HS-5 (cell line): Measurements from ENCODE around the gene ASTL.

Experiments
- DNase-seq: peaks from one replicate; pipeline ENCODE4 v3.0.0-alpha.2; 2012; ENCODE audit warnings: low read depth

The ASTL gene

DNA sequence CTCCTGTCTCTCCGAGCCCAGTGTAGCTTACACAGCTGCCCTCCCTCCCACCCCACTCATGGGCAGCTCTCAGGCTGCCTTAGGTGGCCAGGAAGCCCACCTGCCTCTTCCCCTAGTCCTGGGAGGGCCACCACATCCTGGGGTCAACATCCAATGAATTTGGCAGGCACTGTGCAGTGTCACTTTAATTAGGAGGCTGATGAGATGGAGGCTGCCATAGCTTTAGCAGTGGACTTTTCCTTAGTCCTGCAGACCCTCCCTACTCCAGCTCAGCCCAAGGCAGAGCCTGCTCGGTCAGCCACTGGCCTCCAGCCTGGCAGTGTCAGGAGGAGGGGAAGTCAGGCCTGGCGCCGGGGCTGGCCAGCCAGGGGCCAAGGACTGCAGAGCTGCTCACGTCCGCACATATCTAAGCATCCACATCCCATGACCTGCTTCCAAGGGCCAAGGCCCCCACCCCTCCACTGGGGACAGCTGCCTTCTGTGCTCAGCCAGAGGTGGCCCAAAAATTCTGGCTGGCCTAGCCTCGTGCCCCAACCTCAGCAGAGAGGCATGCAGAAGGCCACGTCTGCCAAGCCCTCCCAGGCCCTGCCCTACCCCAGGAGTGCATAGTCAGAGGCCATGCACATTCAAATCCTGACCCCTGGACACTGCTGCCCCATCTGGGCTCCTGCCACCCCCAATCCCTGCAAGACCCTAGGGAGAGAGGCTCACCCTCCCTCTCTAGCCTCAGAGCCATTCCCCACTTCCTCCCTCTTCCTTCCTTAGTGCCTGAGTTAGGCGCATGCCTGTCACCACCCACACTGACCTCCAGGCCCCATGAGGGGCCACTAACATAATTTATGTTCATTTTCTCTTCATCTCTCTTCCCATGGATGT is 55.0 kb downstream of the ASTL start:
- no peak for DNase-seq

GRCh38 chr2:96082211-96083063 is 55.9 kb downstream of the ASTL start:
- no peak for DNase-seq

DNA sequence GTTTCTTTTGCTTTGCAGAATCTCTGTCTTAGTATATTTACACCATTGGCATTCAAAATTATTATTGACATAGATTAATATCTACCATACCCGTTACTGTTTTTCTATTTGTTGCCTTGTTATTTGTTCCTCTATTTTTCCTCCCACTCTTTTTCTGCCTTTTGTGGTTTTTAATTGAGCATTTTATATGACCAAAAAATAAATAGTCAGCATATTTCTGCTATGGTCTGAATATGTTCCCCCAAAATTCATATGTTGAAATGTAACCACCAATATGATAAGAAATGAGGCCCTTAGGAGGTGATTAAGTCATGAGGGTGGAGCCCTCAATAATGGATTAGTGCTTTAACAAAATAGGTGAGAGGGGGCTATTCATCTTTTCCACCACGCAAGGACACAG is 57.3 kb downstream of the ASTL start:
- DNase-seq = no peak

DNA sequence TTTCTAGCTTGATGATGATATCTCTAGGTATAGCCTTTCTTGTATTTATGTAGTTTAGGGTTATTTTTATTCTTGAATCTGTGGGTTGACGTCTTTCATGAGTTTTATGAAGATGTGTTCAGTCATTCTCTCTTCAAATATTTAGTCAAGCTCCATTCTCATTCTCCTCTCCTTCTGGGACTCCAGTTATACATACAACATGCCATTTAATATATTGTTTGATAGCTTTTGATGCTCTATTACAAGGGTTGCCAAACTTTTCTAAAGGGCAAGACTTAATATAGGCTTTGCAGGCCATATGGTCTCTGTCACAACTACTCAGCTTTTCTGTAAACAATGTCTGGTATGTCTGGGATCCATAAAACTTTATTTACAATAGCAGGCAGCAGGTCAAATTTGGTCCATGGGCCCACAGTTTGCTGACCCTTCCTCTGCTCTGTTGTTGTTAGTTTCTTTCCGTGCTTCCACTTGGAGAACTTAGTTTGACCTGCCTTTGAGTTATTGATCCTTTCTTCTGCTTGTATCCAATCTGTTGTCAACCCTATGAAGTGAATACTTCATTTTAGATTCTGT is 63.0 kb downstream of the ASTL start:
- DNase-seq = no peak

DNA sequence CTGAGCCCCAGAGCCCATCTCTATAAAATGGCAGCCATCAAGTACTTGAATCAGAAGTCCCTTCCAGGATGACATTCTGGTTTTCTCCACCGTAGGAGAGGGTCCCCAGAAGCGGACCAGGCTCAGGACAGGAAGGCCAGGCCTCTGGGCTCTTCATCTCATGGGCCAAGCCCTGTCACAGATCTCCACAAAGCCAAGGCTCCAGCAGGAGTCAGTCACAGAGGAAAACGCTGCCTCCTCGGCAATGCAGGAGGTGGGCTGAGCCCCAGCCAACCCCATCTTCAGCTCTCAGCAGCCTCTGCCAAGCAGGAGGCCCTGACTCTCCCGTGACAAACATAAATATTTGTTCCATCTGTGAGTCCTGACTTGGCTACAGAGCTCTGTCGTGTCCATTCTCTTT is 64.1 kb downstream of the ASTL start:
- no peak for DNase-seq

- no peak for DNase-seq
Observed at GRCh38 chr2:96073170-96073775, 65.0 kb downstream of the ASTL start.
